SW 1271 (cell line): ENCODE measurements around the gene PRKAA1.
"Not testable (repeated sequence)": the region's sequence is repeated elsewhere in the genome, so short reads cannot be mapped to it uniquely, and the experiment has no call there.

Source experiments
- DNase-seq, 2 experiments: peaks; one replicate each; lab custom pipeline; 2025; lab: John Stamatoyannopoulos, UW

The PRKAA1 gene

DNA sequence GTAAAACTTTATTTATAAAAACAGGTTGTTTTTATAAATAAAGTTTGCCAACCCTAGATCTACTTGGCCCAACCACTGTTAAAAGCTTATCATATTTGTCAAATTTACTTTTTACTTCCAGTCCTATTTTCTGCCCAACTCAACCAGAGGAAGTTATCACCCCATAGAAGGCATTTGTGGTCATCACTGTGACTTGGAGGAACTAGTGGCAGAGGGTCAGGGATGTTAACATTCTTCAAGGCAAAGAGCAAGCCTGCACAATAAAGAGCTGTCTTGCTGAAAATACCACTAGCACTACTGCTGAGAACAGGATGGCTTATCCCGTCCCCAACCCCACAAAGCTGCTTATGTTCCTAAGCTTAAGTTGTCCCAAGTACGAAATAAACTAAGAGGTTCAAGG lies 64.7 kb downstream of the PRKAA1 start:
- DNase-seq: no peak

DNA sequence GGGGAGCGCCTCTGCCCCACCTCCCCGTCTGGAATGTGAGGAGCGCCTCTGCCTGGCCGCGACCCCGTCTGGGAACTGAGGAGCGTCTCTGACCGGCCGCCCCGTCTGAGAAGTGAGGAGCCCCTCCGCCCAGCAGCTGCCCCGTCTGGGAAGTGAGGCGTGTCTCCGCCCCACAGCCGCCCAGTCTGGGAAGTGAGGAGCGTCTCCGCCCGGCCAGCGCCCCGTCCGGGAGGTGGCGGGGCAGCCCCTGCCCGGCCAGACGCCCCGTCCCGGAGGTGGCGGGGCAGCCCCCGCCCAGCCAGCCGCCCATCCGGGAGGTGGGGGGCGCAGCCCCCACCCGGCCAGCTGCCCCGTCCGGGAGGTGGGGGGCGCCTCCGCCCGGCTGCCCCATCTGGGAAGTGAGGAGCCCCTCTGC lies 75.7 kb downstream of the PRKAA1 start:
- not testable (repeated sequence) for DNase-seq

DNA sequence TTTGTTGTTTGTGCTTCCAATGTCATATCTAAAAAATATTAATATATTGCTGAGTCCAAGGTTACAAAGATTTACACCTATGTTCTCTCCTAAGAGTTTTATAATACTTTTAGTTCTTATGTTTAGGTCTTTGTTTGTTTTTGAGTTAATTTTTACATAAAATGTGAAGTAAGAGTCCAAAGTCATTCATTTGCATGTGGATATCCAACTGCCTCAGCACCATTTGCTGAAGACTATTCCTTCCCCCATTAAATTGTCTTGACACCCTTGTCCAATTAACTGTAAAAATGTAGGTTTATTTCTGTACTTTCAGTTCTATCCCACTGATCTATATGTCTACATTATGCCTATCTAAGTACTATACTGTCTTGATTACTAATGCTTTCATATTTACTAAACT lies 78.1 kb downstream of the PRKAA1 start:
- no peak for DNase-seq

DNA sequence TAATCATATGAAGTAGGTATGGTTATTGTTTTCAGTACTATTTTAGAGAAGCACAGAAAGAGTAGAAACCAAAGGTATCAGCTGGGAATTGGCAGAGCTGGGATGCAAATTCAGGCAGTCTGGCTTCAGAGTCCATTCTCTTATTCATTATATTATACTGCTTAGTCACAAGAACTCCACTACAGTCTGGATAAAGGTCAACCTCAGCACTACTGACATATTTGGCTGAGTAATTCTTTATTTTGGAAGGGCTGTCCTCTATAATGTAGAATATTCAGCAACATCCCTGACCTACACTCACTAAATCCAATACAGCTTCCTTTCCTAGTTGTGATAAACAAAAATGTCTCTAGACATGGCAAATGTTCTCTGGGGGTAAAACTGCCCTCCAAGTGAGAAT lies 80.9 kb downstream of the PRKAA1 start:
- DNase-seq: no peak

DNA sequence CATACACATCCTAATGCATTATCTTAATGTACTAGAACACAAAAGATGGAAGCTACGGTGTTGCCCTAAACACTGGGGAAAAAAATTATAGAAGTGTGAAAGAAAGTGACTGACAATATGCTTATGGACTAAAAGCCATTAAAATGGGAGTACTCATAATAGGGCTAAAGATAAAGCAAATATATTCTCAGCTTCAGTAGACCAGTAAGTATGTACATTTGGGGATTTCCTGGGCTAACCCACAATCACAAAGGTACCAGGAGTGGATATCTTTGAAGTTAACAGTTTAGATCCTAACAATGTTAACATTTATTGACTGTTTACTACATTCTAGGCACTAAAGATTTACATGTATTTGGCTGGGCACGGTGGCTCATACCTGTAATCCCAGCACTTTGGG lies 81.6 kb downstream of the PRKAA1 start:
- DNase-seq: no peak

DNA sequence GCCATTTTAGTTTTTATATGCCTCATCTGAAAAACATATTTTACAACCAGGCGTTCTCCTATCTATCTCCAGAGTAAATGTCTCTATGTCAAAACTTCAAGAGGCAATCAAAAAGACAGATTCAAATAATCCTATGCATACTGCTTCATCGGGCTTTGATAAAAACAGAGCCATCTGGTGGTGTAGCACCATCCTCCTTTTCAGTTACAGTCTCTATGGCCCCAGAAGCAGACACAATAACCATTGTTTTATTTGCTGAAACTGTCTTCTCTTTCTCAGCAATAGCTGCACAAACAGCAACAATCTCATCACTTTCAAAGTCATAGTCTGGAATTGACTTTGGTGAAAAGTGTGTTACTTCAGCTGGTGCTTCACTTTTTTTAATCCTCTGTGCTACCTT lies 82.2 kb downstream of the PRKAA1 start:
- peak in 1 of 2 experiments; percentile 48 for DNase-seq

DNA sequence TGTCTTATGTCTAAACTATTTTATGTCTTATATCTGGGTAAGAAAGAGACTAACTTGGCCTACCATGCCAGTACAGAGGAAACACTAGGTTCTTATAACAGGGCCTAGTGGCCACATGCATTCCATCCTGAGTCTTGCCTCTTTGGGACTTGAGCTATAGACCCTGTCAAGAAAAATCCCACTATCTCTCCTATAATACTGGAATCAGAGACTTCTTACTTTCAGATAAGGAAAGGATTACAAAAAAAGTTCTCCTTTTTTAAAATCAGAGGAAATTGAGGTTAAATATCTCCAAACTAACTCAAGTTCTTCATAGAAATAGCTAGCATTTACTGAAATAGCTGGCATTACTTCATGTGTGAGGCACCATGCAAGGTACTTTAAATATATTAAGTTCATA lies 84.2 kb downstream of the PRKAA1 start:
- DNase-seq: no peak

DNA sequence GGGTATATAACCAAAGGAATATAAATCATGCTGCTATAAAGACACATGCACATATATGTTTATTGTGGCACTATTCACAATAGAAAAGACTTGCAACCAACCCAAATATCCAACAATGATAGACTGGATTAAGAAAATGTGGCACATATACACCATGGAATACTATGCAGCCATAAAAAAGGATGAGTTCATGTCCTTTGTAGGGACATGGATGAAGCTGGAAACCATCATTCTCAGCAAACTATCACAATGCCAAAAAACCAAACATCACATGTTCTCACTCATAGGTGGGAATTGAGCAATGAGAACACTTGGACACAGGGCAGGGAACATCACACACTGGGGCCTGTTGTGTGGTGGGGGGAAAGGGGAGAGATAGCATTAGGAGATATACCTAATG lies 87.6 kb downstream of the PRKAA1 start:
- not testable (repeated sequence) for DNase-seq
